Measurements from ENCODE around the gene PPP1R3G.

GRCh38 chr6:5136851-5137250 is 51.7 kb downstream of the PPP1R3G start:
- TF ChIP-seq POLR2A (IDR thresholded peaks at IDR 0.05; ENCODE audit: low read length) (no peak), GATA1 (IDR thresholded peaks at IDR 0.05; ENCODE audit: low read depth, low read length) (no peak)
